NCI-H146 (cell line): ENCODE data around the gene TAF10.

Experiments
- DNase-seq: peaks from one replicate; lab custom pipeline; 2025; lab: John Stamatoyannopoulos, UW

TAF10 gene

GRCh38 chr11:6612213-6613041 lies at the start of gene TAF10:
TAF10 (minus strand) TSS chr11:6612216; CDS start chr11:6612189, 27 bp downstream.
- peak; percentile 96 for DNase-seq

DNA sequence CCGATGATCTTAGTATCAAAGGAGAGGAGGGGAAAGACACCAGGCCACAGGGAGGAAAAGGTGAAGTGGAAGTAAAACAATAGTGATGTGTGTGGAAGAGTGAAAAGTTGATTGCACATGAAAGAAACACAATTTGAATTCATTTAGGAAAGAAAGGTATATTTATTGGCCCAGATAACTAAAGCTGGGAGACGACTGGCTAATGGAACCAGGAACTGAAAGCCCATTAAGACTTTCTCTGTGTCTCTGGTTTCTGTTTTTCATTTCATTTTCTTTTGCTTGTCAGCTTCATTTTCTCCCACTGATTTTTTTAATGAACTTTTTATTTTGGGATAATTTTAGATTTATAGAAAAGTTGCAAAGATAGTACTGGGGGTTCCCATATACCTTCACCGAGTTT lies 48.7 kb upstream of the TAF10 start:
- DNase-seq, result no peak

GRCh38 chr11:6658647-6659046 lies 46.6 kb upstream of the TAF10 start:
- no peak for DNase-seq

DNA sequence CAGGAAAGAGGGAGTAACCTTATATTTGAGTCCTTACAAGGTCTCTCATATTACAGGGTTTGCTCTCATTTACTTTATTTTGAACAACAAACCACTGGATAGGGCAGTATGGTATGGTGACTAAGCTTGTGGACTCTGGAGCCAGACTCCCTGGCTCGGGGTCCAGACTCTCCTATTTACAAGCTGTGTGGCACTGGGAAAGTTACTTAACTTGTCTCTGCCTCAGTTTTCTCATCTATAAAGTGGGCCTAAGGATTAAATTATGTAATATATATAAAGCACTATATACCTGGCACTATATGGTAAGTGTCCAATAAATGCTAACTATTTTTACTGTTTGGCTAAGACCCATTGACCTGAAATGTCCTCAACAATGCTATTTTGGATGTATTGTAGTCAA lies 45.3 kb upstream of the TAF10 start:
- DNase-seq, result no peak

DNA sequence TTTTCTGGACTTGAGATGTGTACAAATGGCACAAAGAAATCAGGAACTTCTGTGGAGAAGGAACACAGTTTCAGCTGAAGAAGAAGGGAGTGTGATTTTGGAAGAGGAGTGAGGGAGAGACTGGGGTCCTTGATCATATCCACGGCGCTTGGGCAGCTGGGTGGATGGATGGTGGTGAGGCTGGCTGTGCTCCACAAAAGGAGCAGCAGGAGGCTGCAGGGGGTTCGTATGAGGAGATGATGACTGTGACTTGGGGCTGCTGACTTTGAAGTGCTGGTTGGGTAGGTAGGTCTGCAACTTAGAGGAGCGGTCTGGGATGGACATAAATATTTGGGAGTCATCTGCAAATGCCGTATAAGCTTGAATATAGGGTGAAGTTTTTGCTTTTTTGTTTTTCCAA lies 44.9 kb upstream of the TAF10 start:
- DNase-seq, result no peak

DNA sequence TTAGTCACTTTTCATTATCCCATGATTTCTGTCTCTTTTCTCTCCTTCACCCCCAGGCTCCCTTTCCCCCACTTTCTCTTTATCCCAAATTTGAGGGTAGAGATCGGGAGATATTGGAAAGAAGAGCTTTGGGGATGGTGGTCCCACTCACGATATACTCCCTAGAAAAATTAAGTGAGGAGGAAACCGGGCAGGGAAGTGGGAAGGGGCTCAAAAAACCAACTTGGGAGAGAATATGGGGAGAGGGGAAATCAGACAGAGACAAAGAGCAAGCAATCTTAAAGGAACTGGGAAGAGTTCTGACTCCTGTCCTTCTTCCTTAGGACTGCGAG lies 44.5 kb upstream of the TAF10 start:
- DNase-seq, result no peak

DNA sequence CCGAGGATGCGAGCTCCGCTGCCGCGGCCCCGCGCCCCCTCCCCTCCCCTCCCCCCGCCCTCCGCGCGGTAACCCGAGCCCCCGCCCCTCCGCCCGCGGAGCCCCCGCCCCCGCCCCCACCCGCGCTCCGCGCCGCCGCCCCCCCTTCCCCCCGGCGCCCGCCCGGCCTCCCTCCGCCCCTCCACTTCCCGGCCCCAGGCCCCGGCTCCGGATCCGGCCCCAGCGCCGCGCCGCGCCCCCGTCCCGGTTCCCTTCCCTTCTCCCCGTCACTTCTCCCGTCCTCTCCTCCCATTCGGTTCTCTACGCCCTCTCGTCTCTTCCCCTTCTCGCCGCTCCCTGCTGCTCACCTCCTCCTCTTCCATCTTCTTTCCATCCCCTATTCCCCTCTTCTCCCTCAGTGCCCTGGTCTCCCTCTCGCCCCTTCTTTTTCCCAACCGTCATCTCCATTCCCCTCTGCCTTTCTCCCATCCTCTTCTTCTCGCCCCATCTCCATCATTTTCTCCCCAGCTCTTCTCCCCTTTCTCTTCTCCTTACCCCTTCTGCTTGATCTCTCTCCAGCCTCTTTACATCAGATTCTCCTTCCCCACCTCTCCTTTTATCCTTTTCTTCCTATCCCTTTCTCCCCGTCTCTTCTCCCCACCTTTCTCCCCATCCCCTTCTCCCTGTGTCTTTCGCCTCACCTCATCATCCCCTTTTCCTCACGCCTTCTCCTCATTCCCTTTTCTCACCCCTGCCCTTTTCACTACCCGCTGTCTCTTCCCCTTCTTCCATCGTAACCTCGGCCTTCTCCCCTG lies 44.0 kb upstream of the TAF10 start, which contains the start of gene DCHS1:
DCHS1 (minus strand) TSS at position 20 of the 794 bp plus-strand sequence. CDS start 14,196 bp downstream, outside the sequence.
- peak; percentile 60 for DNase-seq

GRCh38 chr11:6655020-6655789 lies 43.2 kb upstream of the TAF10 start:
- peak; percentile 56 for DNase-seq

- no peak for DNase-seq
Observed at GRCh38 chr11:6654281-6655019, 42.4 kb upstream of the TAF10 start.

- DNase-seq, result no peak
Observed at GRCh38 chr11:6653656-6654055, 41.6 kb upstream of the TAF10 start.

- no peak for DNase-seq
Observed at GRCh38 chr11:6653097-6653496, 41.1 kb upstream of the TAF10 start.

DNA sequence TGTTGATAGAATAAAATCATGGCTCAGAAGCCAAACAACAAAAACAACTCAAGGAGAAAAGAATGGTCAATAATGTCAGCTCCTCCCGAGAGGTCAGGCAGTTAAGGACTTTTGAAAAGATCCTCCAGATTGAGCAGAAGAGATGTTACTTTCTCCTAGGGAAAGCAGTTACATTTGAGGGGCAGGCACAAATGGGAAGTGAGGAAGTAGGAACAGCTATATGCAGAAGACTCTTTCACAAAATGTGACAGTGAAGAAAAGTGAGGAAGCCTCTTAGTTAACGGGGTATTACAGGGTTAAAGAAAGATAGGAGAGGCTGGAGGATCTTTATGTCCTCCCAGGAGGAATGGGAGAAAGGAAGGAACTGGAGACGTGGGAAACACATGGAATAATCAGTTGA lies 40.2 kb upstream of the TAF10 start:
- no peak for DNase-seq

GRCh38 chr11:6650980-6651379 lies 39.0 kb upstream of the TAF10 start:
- DNase-seq, result no peak

- DNase-seq, result no peak
Observed at GRCh38 chr11:6650104-6650503, 38.1 kb upstream of the TAF10 start.

DNA sequence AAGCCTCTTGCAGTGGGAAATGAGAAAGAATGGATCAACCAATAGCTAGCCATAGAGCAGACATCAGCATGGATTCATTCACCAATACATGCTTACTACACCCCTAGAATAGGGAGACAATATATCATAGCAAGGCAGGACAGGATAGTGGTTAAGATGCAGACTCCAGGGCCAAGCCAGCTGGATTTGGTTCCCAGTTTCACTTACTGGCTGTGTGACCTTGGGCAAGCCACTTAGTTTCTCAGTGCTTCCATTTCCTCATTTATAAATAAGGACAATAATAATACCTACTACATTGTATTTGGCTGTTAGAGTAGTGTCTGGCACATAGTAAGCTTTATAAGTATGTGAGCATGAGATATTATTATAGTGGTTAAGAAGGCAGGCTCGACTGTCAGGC lies 36.5 kb upstream of the TAF10 start:
- no peak for DNase-seq

GRCh38 chr11:6647836-6648235 lies 35.8 kb upstream of the TAF10 start:
- DNase-seq, result no peak

DNA sequence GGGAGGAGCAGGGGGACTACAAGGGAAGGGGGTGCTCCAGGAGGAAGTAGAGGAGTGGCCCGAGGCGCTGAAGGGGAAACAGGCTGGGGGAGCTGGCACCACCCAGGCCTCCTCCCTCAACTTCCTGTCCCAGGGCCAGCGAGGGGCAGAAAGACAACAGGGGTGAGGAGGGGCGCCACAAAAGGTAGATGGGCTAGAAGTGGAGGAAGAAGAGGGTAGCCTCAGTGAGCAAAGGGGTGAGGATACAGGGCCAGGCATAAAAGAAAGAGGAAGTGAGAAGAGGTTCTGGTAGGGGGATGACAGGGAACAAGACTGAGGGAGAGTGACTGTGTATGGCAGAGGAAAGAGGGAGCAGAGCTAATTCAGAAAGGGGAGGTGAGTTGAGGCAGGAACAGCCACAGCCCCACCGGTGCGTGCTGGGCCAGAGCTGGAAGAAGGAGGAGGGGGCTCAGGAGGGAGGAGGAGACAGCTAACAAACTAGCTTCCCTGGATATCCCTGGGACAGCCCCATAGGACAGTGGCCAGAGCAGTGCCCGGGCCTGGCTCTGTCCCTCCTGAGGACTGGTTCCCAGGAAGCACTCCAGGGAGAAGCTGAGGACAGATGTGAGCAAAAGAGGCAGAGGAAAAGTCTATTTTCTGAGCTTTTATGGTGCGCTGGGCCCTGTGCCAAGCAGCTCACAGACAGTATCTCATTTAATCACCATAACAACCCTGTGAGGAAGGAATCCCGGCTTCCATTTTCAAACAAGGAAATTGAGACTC lies 35.1 kb upstream of the TAF10 start:
- no peak for DNase-seq

GRCh38 chr11:6646576-6646917 lies 34.5 kb upstream of the TAF10 start:
- DNase-seq, result no peak

DNA sequence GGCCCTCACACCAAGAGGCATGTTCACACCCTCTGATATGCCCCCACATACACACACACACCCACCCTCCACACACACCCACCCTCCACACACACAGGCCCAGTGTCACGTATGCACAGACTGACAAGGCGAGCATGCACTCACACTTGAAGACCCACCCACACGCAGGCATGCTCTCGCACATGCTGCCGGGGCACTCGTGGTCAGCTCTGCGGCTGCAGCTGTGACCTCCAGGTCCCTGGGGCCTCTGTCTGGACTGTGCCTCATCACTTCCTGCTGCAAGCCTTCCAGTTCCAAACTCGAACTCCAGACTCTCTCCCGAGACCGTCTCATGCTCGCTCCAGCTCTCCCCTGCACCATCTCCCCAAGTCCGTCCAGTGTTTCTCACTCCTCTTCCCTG lies 34.1 kb upstream of the TAF10 start:
- no peak for DNase-seq

GRCh38 chr11:6642957-6643356 lies 30.9 kb upstream of the TAF10 start:
- no peak for DNase-seq
